Glutamatergic neuron (in vitro differentiated cells): ENCODE measurements around the gene GPC2. TPM values are rescaled to one million over a fixed set of nuclear protein-coding genes. Genes with fewer than 3 reads are reported as not detected.

Experiments
- DNase-seq: peaks from one replicate; pipeline ENCODE4 v3.0.0; 2022
- H3K27ac Mint-ChIP-seq: one replicate; pipeline ENCODE4 v1.8.0; 2020; ENCODE audit warnings: mild to moderate bottlenecking, mixed read lengths, inconsistent platforms; ENCODE audit not compliant: unreplicated experiment
- H3K27me3 Mint-ChIP-seq: one replicate; pipeline ENCODE4 v1.8.0; 2020; ENCODE audit warnings: mild to moderate bottlenecking, moderate library complexity, mixed read lengths, inconsistent platforms; ENCODE audit not compliant: unreplicated experiment
- H3K36me3 Mint-ChIP-seq: one replicate; pipeline ENCODE4 v1.8.0; 2020; ENCODE audit warnings: mild to moderate bottlenecking, mixed read lengths, inconsistent platforms; ENCODE audit not compliant: unreplicated experiment
- H3K4me1 Mint-ChIP-seq: one replicate; pipeline ENCODE4 v1.8.0; 2020; ENCODE audit warnings: mild to moderate bottlenecking, low read depth, mixed read lengths, inconsistent platforms; ENCODE audit not compliant: unreplicated experiment
- H3K4me3 Mint-ChIP-seq: one replicate; pipeline ENCODE4 v1.8.0; 2020; ENCODE audit warnings: mild to moderate bottlenecking, mixed read lengths, inconsistent platforms; ENCODE audit not compliant: unreplicated experiment
- H3K9me3 Mint-ChIP-seq: one replicate; pipeline ENCODE4 v1.8.0; 2020; ENCODE audit warnings: mild to moderate bottlenecking, moderate library complexity, mixed read lengths, inconsistent platforms; ENCODE audit not compliant: unreplicated experiment
- microRNA-seq: library from miRNA; unstranded; fragments of <30 nt; microRNA quantifications from one replicate; pipeline ENCODE4, GENCODE V29; 2020; ENCODE audit not compliant: unreplicated experiment
- total RNA-seq: library from RNA; stranded (reverse); fragmentation: NEBNext Ultra II Directional; extraction: Animal tissue kit (Norgen Biotek cat#: 25700); gene quantifications from one replicate; pipeline ENCODE4 v1.2.1, GENCODE V29; 2021; ENCODE audit not compliant: unreplicated experiment
- TF ChIP-seq, protein P1 (sequence below): fragments of 200-600 bp; sonication (generic); IDR thresholded peaks from one replicate; pipeline ENCODE4 v1.5.0; 2021; ENCODE audit not compliant: partially characterized antibody, unreplicated experiment

GPC2 gene
- total RNA-seq, 1 donor from 2014 or later = 530 TPM

DNA sequence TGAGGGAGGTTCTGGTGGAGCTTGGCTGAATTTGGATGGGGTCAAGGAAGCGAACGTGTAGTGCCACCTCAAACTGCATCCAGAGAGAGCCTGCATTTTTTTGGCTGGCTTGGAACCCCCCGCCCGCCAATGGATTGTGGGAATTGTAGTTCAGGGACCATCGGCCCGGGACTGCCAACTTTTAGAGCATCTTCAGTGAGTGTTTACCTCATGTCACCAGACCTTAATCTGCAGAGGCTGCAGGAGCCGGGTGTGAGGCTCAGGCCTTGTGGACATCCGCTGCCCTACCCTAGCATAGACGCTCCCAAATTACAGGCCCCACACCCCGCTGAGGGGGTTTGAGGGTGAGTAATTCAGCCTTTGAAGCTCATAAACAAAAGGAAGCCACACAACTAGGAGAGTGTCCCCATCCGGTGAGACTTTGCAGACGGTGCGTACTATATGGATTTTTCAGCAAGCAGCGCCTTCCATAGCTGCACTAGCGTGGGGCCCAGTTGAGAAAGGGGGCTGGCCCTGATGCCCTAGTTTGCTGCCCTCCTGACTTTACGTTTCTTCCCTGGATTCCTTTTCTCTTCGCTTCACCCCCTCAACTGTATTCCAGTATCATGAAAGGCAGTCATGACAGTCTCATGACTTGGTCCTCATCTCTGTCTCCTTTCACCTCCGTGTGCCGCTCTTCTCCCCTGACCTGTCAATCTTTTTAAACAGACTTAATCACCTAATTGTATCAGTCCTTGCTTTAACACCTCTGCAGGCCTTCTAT is 57.0 kb downstream of the GPC2 start:
- TF ChIP-seq, protein P1, sequence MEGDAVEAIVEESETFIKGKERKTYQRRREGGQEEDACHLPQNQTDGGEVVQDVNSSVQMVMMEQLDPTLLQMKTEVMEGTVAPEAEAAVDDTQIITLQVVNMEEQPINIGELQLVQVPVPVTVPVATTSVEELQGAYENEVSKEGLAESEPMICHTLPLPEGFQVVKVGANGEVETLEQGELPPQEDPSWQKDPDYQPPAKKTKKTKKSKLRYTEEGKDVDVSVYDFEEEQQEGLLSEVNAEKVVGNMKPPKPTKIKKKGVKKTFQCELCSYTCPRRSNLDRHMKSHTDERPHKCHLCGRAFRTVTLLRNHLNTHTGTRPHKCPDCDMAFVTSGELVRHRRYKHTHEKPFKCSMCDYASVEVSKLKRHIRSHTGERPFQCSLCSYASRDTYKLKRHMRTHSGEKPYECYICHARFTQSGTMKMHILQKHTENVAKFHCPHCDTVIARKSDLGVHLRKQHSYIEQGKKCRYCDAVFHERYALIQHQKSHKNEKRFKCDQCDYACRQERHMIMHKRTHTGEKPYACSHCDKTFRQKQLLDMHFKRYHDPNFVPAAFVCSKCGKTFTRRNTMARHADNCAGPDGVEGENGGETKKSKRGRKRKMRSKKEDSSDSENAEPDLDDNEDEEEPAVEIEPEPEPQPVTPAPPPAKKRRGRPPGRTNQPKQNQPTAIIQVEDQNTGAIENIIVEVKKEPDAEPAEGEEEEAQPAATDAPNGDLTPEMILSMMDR = no peak
- Mint-ChIP-seq H3K27ac (peak overlapping the region; percentile 97), H3K36me3 (no peaks in the 10 kb centered on the region), H3K4me1 (peaks cover 6% of the 10 kb centered on the region), H3K9me3 (peaks cover 13% of the 10 kb centered on the region), H3K27me3 (peaks cover 3% of the 10 kb centered on the region), H3K4me3 (peak overlapping the region; percentile 99)
- peak; percentile 59 for DNase-seq

Small RNA genes lying within 50 kb of the gene (microRNA-seq; reads per million reads assigned to microRNA genes)
- gene MIR4658 = not detected

Other genes starting within 250 kb of the GPC2 start
- gene GJC3, start 247.8 kb downstream of the GPC2 start, total RNA-seq = not detected
- 0.44 TPM for gene AZGP1, start 201.3 kb downstream of the GPC2 start, total RNA-seq
- gene ZKSCAN1, start 161.8 kb downstream of the GPC2 start, total RNA-seq = 127 TPM
- gene ZSCAN21, start 127.6 kb downstream of the GPC2 start, total RNA-seq = 26.3 TPM
- gene ZNF3, start 95.7 kb downstream of the GPC2 start, total RNA-seq = 87.9 TPM
- 77.4 TPM for gene COPS6, start 88.4 kb downstream of the GPC2 start, total RNA-seq
- gene MCM7, start 76.0 kb downstream of the GPC2 start, total RNA-seq = 196 TPM
- gene AP4M1, start 75.7 kb downstream of the GPC2 start, total RNA-seq = 25.9 TPM
- gene TAF6, start 58.0 kb downstream of the GPC2 start, total RNA-seq = 63.1 TPM
- 19.3 TPM for gene CNPY4, start 57.7 kb downstream of the GPC2 start, total RNA-seq
- 3.3 TPM for gene MBLAC1, start 50.4 kb downstream of the GPC2 start, total RNA-seq
- gene LAMTOR4, start 28.5 kb downstream of the GPC2 start, total RNA-seq = 66.9 TPM
- gene TRAPPC14, start 18.7 kb downstream of the GPC2 start, total RNA-seq = 42.4 TPM
- gene GAL3ST4, start 8.8 kb downstream of the GPC2 start, total RNA-seq = 30.9 TPM
- gene STAG3, start 537 bp upstream of the GPC2 start, total RNA-seq = 1.1 TPM
- not detected for gene PVRIG, start 42.6 kb upstream of the GPC2 start, total RNA-seq
- not detected for gene SPDYE3, start 130.3 kb upstream of the GPC2 start, total RNA-seq
- gene PILRB, start 180.7 kb upstream of the GPC2 start, total RNA-seq = 62.6 TPM
- gene PILRA, start 196.1 kb upstream of the GPC2 start, total RNA-seq = 12.5 TPM